ENCODE measurements around the gene DOCK4. TPM values are rescaled to one million over a fixed set of nuclear protein-coding genes. Genes with fewer than 3 reads are reported as not detected.

DOCK4 gene
- polyA plus RNA-seq, 4 donors = 23.9 to 26.1 (median 25.0) TPM

- no peak for DNase-seq (ENCODE audit: low read depth in 4 of 4, low spot score in 3 of 4)
These were observed 219.6 kb downstream of the DOCK4 start for GRCh38 chr7:111986601-111987000.

- no peak for DNase-seq (ENCODE audit: low read depth in 4 of 4, low spot score in 3 of 4)
These were observed 220.4 kb downstream of the DOCK4 start for GRCh38 chr7:111985798-111986197.

GRCh38 chr7:111982804-111983203 is 223.4 kb downstream of the DOCK4 start:
- no peak for DNase-seq (ENCODE audit: low read depth in 4 of 4, low spot score in 3 of 4)

GRCh38 chr7:111982133-111982532 is 224.1 kb downstream of the DOCK4 start:
- DNase-seq (ENCODE audit: low read depth in 4 of 4, low spot score in 3 of 4) = no peak

- DNase-seq (ENCODE audit: low read depth in 4 of 4, low spot score in 3 of 4) = no peak
These were observed 225.5 kb downstream of the DOCK4 start for GRCh38 chr7:111980725-111981124.

GRCh38 chr7:111975346-111975745 is 230.9 kb downstream of the DOCK4 start:
- DNase-seq (ENCODE audit: low read depth in 4 of 4, low spot score in 3 of 4) = no peak

GRCh38 chr7:111960984-111961383 is 245.2 kb downstream of the DOCK4 start:
- no peak for DNase-seq (ENCODE audit: low read depth in 4 of 4, low spot score in 3 of 4)

GRCh38 chr7:111958896-111959295 is 247.3 kb downstream of the DOCK4 start:
- DNase-seq (ENCODE audit: low read depth in 4 of 4, low spot score in 3 of 4) = peak in 3 of 4 donors; percentile 24 to 35 (median 27)

- no peak for DNase-seq (ENCODE audit: low read depth in 4 of 4, low spot score in 3 of 4)
These were observed 247.8 kb downstream of the DOCK4 start for GRCh38 chr7:111958431-111958830.

GRCh38 chr7:111955616-111956015 is 250.6 kb downstream of the DOCK4 start:
- no peak for DNase-seq (ENCODE audit: low read depth in 4 of 4, low spot score in 3 of 4)

- peak in 3 of 4 donors; percentile 29 to 31 (median 29) for DNase-seq (ENCODE audit: low read depth in 4 of 4, low spot score in 3 of 4)
These were observed 251.5 kb downstream of the DOCK4 start for GRCh38 chr7:111954474-111955381.

- no peak for DNase-seq (ENCODE audit: low read depth in 4 of 4, low spot score in 3 of 4)
These were observed 252.1 kb downstream of the DOCK4 start for GRCh38 chr7:111954056-111954455.

GRCh38 chr7:111953611-111954010 is 252.6 kb downstream of the DOCK4 start:
- DNase-seq (ENCODE audit: low read depth in 4 of 4, low spot score in 3 of 4) = no peak

- DNase-seq (ENCODE audit: low read depth in 4 of 4, low spot score in 3 of 4) = no peak
These were observed 253.4 kb downstream of the DOCK4 start for GRCh38 chr7:111952783-111953182.

- no peak for DNase-seq (ENCODE audit: low read depth in 4 of 4, low spot score in 3 of 4)
These were observed 255.1 kb downstream of the DOCK4 start for GRCh38 chr7:111951052-111951451.

GRCh38 chr7:111942450-111943081 is 263.6 kb downstream of the DOCK4 start:
- no peak for DNase-seq (ENCODE audit: low read depth in 4 of 4, low spot score in 3 of 4)

GRCh38 chr7:111937163-111937562 is 269.0 kb downstream of the DOCK4 start:
- no peak for DNase-seq (ENCODE audit: low read depth in 4 of 4, low spot score in 3 of 4)

GRCh38 chr7:111933609-111934008 is 272.6 kb downstream of the DOCK4 start:
- DNase-seq (ENCODE audit: low read depth in 4 of 4, low spot score in 3 of 4) = no peak

GRCh38 chr7:111931958-111932357 is 274.2 kb downstream of the DOCK4 start:
- DNase-seq (ENCODE audit: low read depth in 4 of 4, low spot score in 3 of 4) = no peak

GRCh38 chr7:111931016-111931517 is 275.1 kb downstream of the DOCK4 start:
- no peak for DNase-seq (ENCODE audit: low read depth in 4 of 4, low spot score in 3 of 4)

- DNase-seq (ENCODE audit: low read depth in 4 of 4, low spot score in 3 of 4) = no peak
These were observed 276.9 kb downstream of the DOCK4 start for GRCh38 chr7:111929264-111929663.
